DND-41 (cell line): ENCODE measurements around the gene VOPP1.

ENCODE experiments used
- ATAC-seq: fragments of 200-7000 bp; cut with Tn5 transposase; 3 replicates; pipeline ENCODE4 v1.9.1; 2021; ENCODE audit warnings: low read depth; ENCODE audit not compliant: insufficient read depth
- DNase-seq: peaks from one replicate; pipeline ENCODE4 v3.0.0-alpha.2; 2020
- H2AFZ ChIP-seq: 2 replicates; pipeline ENCODE4 v1.6.0; 2012; ENCODE audit warnings: low read depth, low read length
- H3K27ac ChIP-seq: 2 replicates; pipeline ENCODE4 v1.5.1; 2012; ENCODE audit warnings: low read length, inconsistent platforms
- H3K27me3 ChIP-seq: fragments of 200-600 bp; sonication (generic); 2 replicates; pipeline ENCODE4 v1.6.0; 2012; ENCODE audit warnings: low read length, mild to moderate bottlenecking, inconsistent platforms; ENCODE audit not compliant: insufficient read depth, poor library complexity
- H3K36me3 ChIP-seq: 2 replicates; pipeline ENCODE4 v1.5.1; 2012; ENCODE audit warnings: low read length, inconsistent platforms; ENCODE audit not compliant: insufficient read depth
- H3K4me1 ChIP-seq: 2 replicates; pipeline ENCODE4 v1.5.1; 2012; ENCODE audit warnings: mild to moderate bottlenecking, low read length; ENCODE audit not compliant: insufficient read depth
- H3K4me2 ChIP-seq: 2 replicates; pipeline ENCODE4 v1.6.0; 2012; ENCODE audit warnings: mild to moderate bottlenecking, moderate library complexity, low read length, inconsistent platforms; ENCODE audit not compliant: insufficient read depth
- H3K4me3 ChIP-seq, 2 experiments: fragments of 200-600 bp in 1 of 2; shearing (Covaris generic) in 1 of 2; 2 replicates each; pipeline ENCODE4 v1.5.1; 2012 to 2016; ENCODE audit warnings: inconsistent platforms in 2 of 2, low read length in 2 of 2, mild to moderate bottlenecking in 2 of 2, low read depth in 1 of 2, moderate library complexity in 1 of 2
- H3K79me2 ChIP-seq: 2 replicates; pipeline ENCODE4 v1.6.0; 2012; ENCODE audit warnings: low read length, inconsistent platforms; ENCODE audit not compliant: insufficient read depth
- H3K9ac ChIP-seq: 2 replicates; pipeline ENCODE4 v1.6.0; 2012; ENCODE audit warnings: low read depth, mild to moderate bottlenecking, inconsistent platforms, low read length, moderate library complexity
- H3K9me3 ChIP-seq: 2 replicates; pipeline ENCODE4 v1.5.1; 2012; ENCODE audit warnings: low read length, moderate library complexity, mild to moderate bottlenecking, inconsistent platforms; ENCODE audit not compliant: insufficient read depth, severe bottlenecking
- H4K20me1 ChIP-seq: 2 replicates; pipeline ENCODE4 v1.6.0; 2012; ENCODE audit warnings: low read length; ENCODE audit not compliant: insufficient read depth
- EZH2 ChIP-seq: IDR thresholded peaks from 3 replicates; pipeline ENCODE4 v1.6.1; 2012; ENCODE audit warnings: borderline replicate concordance, low read depth, mild to moderate bottlenecking, moderate library complexity, low read length, inconsistent platforms; ENCODE audit not compliant: severe bottlenecking
- TF ChIP-seq, protein P1 (sequence below): IDR thresholded peaks from 2 replicates; pipeline ENCODE4 v1.5.1; 2012; ENCODE audit warnings: borderline replicate concordance, low read length, moderate library complexity, mild to moderate bottlenecking; ENCODE audit not compliant: poor library complexity, severe bottlenecking; ENCODE audit errors: extremely low read depth

Gene VOPP1

DNA sequence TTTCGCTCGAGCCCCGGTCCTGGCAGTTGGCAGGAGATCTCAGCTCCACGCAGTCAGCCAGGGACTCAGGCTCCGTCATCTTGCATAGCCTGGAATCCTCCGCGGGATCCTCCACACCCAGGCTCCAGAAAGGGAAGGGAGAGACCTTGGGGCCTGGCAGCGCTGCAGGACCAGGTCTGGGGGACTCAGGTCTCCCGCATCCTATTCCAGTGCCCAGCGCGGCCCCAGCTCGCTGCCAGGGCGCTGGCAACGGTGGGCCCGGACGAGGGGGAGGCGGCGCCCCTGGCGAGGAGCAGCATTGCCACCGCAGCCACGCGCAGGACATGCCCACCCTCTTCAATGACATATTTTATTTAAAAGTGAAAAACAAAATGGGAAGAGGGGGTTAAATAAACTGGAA lies 123.8 kb downstream of the VOPP1 start:
- Histone ChIP-seq H3K27me3 (no peaks in the 10 kb centered on the region), H2AFZ (no peak overlapping the region), H3K36me3 (peaks cover 5% of the 10 kb centered on the region; the same call in 1 of the 2 replicates), H3K4me3 (no peak overlapping the region), H3K79me2 (no peaks in the 10 kb centered on the region), H3K27ac (no peak overlapping the region), H4K20me1 (no peaks in the 10 kb centered on the region), H3K9me3 (no peaks in the 10 kb centered on the region), H3K9ac (no peak overlapping the region), H3K4me1 (no peaks in the 10 kb centered on the region), H3K4me2 (no peak overlapping the region)
- ATAC-seq (no peak), DNase-seq (no peak)
- TF ChIP-seq EZH2: no peak
- TF ChIP-seq, protein P1, sequence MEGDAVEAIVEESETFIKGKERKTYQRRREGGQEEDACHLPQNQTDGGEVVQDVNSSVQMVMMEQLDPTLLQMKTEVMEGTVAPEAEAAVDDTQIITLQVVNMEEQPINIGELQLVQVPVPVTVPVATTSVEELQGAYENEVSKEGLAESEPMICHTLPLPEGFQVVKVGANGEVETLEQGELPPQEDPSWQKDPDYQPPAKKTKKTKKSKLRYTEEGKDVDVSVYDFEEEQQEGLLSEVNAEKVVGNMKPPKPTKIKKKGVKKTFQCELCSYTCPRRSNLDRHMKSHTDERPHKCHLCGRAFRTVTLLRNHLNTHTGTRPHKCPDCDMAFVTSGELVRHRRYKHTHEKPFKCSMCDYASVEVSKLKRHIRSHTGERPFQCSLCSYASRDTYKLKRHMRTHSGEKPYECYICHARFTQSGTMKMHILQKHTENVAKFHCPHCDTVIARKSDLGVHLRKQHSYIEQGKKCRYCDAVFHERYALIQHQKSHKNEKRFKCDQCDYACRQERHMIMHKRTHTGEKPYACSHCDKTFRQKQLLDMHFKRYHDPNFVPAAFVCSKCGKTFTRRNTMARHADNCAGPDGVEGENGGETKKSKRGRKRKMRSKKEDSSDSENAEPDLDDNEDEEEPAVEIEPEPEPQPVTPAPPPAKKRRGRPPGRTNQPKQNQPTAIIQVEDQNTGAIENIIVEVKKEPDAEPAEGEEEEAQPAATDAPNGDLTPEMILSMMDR: no peak

- Histone ChIP-seq H2AFZ (no peak overlapping the region), H3K4me3 (no peak overlapping the region), H4K20me1 (no peaks in the 10 kb centered on the region), H3K9me3 (no peaks in the 10 kb centered on the region), H3K27ac (no peak overlapping the region), H3K79me2 (no peaks in the 10 kb centered on the region), H3K4me1 (peaks cover 27% of the 10 kb centered on the region), H3K9ac (no peak overlapping the region), H3K27me3 (no peaks in the 10 kb centered on the region), H3K36me3 (no peaks in the 10 kb centered on the region), H3K4me2 (no peak overlapping the region)
- TF ChIP-seq, protein P1: no peak
- TF ChIP-seq EZH2: no peak
- DNase-seq: no peak
- no peak for ATAC-seq
Observed at GRCh38 chr7:55444786-55445185, 127.5 kb downstream of the VOPP1 start.

GRCh38 chr7:55441774-55442522 lies 130.4 kb downstream of the VOPP1 start:
- Histone ChIP-seq H3K9me3 (no peaks in the 10 kb centered on the region), H3K79me2 (no peaks in the 10 kb centered on the region), H3K4me1 (peaks cover 56% of the 10 kb centered on the region), H3K4me3 (no peak overlapping the region), H3K9ac (no peak overlapping the region), H2AFZ (no peak overlapping the region), H3K36me3 (no peaks in the 10 kb centered on the region), H3K27ac (peak overlapping the region; percentile 33), H3K4me2 (no peak overlapping the region), H3K27me3 (no peaks in the 10 kb centered on the region), H4K20me1 (no peaks in the 10 kb centered on the region)
- TF ChIP-seq, protein P1: no peak
- TF ChIP-seq EZH2: no peak
- ATAC-seq (no peak), DNase-seq (no peak)
